H1 (cell line): Measurements from ENCODE around the gene WNT3A. TPM values are rescaled to one million over a fixed set of nuclear protein-coding genes. Genes with fewer than 3 reads are reported as not detected.

Experiments used
- CTCF ChIA-PET: fragments of 300-600 bp; sonication (Branson Sonifier 250); formaldehyde crosslinking; loops from one replicate; lab custom pipeline; 2021; ENCODE audit not compliant: partially characterized antibody; lab: Charles Lee
- POLR2A ChIA-PET: fragments of 300-600 bp; sonication (Branson Sonifier 250); formaldehyde crosslinking; loops from one replicate; lab custom pipeline; 2021; ENCODE audit warnings: inconsistent platforms; ENCODE audit not compliant: partially characterized antibody; lab: Charles Lee
- DNase-seq, 2 experiments: peaks; one replicate each; pipeline versions ENCODE4 v3.0.0 to v3.0.0-alpha.2; 2010 to 2022; ENCODE audit warnings: low spot score in 2 of 2, low read depth in 1 of 2, mixed read lengths in 1 of 2
- FAIRE-seq: peaks from 2 replicates; lab custom pipeline; 2011; peaks lifted over from hg19 to GRCh38; lab: Jason Lieb, UNC
- H2AFZ ChIP-seq: 2 replicates; pipeline ENCODE4 v1.8.1; 2012; ENCODE audit warnings: low read length, inconsistent platforms
- H2AK5ac ChIP-seq: 2 replicates; pipeline ENCODE4 v1.6.1; 2013; ENCODE audit warnings: low read depth, low read length
- H2BK120ac ChIP-seq: replicated peaks from 2 replicates; pipeline ENCODE3; 2013; ENCODE audit warnings: low read depth, low read length, inconsistent platforms
- H2BK12ac ChIP-seq: 2 replicates; pipeline ENCODE4 v1.6.1; 2013; ENCODE audit warnings: low read depth, low read length
- H2BK15ac ChIP-seq: 2 replicates; pipeline ENCODE4 v1.6.1; 2013; ENCODE audit warnings: low read length
- H2BK20ac ChIP-seq: 2 replicates; pipeline ENCODE4 v1.6.1; 2013; ENCODE audit warnings: low read length
- H2BK5ac ChIP-seq: 2 replicates; pipeline ENCODE4 v1.6.1; 2013; ENCODE audit warnings: low read depth, low read length
- H3K14ac ChIP-seq: 2 replicates; pipeline ENCODE4 v1.6.1; 2013; ENCODE audit warnings: inconsistent platforms; ENCODE audit not compliant: insufficient read length
- H3K18ac ChIP-seq: 2 replicates; pipeline ENCODE4 v1.6.1; 2013; ENCODE audit warnings: low read length; ENCODE audit errors: extremely low read depth
- H3K23ac ChIP-seq: 2 replicates; pipeline ENCODE4 v1.6.1; 2013; ENCODE audit warnings: inconsistent platforms; ENCODE audit not compliant: insufficient read length
- H3K23me2 ChIP-seq: 2 replicates; pipeline ENCODE4 v1.6.1; 2013; ENCODE audit warnings: low read depth, low read length
- H3K27ac ChIP-seq: 2 replicates; pipeline ENCODE4 v1.6.1; 2011; ENCODE audit warnings: low read depth, low read length, inconsistent platforms
- H3K27me3 ChIP-seq, 4 experiments: replicated peaks in 1 of 4; 1 replicate in 1 of 4; 2 replicates in 3 of 4; pipeline versions ENCODE4 v1.6.1 to v1.8.1; 2011 to 2013; ENCODE audit warnings: low read length in 3 of 4, mild to moderate bottlenecking in 3 of 4, inconsistent platforms in 2 of 4, mixed read lengths in 2 of 4, moderate library complexity in 1 of 4; ENCODE audit not compliant: control insufficient read depth in 3 of 4, insufficient read depth in 3 of 4; ENCODE audit errors: extremely low read depth in 1 of 4
- H3K36me3 ChIP-seq, 4 experiments: 2 replicates each; pipeline versions ENCODE4 v1.6.1 to v1.8.1; 2011 to 2013; ENCODE audit warnings: mild to moderate bottlenecking in 4 of 4, low read length in 3 of 4, moderate library complexity in 2 of 4, control low read depth in 1 of 4, inconsistent platforms in 1 of 4; ENCODE audit not compliant: insufficient read depth in 4 of 4, control insufficient read depth in 2 of 4
- H3K4ac ChIP-seq: replicated peaks from 2 replicates; pipeline ENCODE3; 2013; ENCODE audit warnings: low read length, low read depth, mixed read lengths, inconsistent platforms; ENCODE audit not compliant: insufficient read length
- H3K4me1 ChIP-seq, 4 experiments: replicated peaks in 1 of 4; 1 replicate in 1 of 4; 2 replicates in 3 of 4; pipeline versions ENCODE4 v1.6.1 to v1.8.1; 2011 to 2013; ENCODE audit warnings: low read length in 3 of 4, inconsistent platforms in 2 of 4, mixed read lengths in 1 of 4; ENCODE audit not compliant: insufficient read depth in 4 of 4, control insufficient read depth in 3 of 4
- H3K4me2 ChIP-seq, 2 experiments: 2 replicates each; pipeline versions ENCODE4 v1.6.1 to v1.8.1; 2011 to 2013; ENCODE audit warnings: low read depth in 2 of 2, low read length in 2 of 2, control low read depth in 1 of 2, inconsistent platforms in 1 of 2, mild to moderate bottlenecking in 1 of 2; ENCODE audit not compliant: insufficient read depth in 1 of 2
- H3K4me3 ChIP-seq, 4 experiments: fragments of 200-600, 300-600 bp in 1 of 4; sonication (generic), shearing (Covaris generic), sonication (Bioruptor Twin) in 1 of 4; 2 replicates each; pipeline versions ENCODE4 v1.5.1 to v1.8.1; 2011 to 2016; ENCODE audit warnings: low read length in 4 of 4, low read depth in 3 of 4, control low read depth in 2 of 4, inconsistent platforms in 2 of 4, mild to moderate bottlenecking in 2 of 4, mixed read lengths in 1 of 4, moderate library complexity in 1 of 4; ENCODE audit not compliant: insufficient read depth in 2 of 4; ENCODE audit errors: extremely low read depth in 1 of 4
- H3K56ac ChIP-seq: replicated peaks from 2 replicates; pipeline ENCODE3; 2013; ENCODE audit warnings: low read depth, mild to moderate bottlenecking, mixed read lengths, low read length, inconsistent platforms; ENCODE audit not compliant: insufficient read length
- H3K79me1 ChIP-seq: 2 replicates; pipeline ENCODE4 v1.6.1; 2013; ENCODE audit warnings: low read depth, low read length, control low read depth
- H3K79me2 ChIP-seq, 2 experiments: 2 replicates each; pipeline versions ENCODE4 v1.6.1 to v1.8.1; 2012 to 2013; ENCODE audit warnings: low read length in 2 of 2, mild to moderate bottlenecking in 2 of 2, inconsistent platforms in 1 of 2; ENCODE audit not compliant: insufficient read depth in 2 of 2, control insufficient read depth in 1 of 2
- H3K9ac ChIP-seq, 4 experiments: replicated peaks in 1 of 4; 1 replicate in 1 of 4; 2 replicates in 3 of 4; pipeline versions ENCODE4 v1.6.1 to v1.8.1; 2011 to 2013; ENCODE audit warnings: low read depth in 3 of 4, low read length in 3 of 4, control low read depth in 2 of 4, mild to moderate bottlenecking in 2 of 4, moderate library complexity in 2 of 4, inconsistent platforms in 1 of 4; ENCODE audit errors: extremely low read depth in 1 of 4
- H3K9me3 ChIP-seq, 2 experiments: 2 replicates each; pipeline versions ENCODE4 v1.6.1 to v1.8.1; 2012 to 2013; ENCODE audit warnings: mild to moderate bottlenecking in 2 of 2, moderate library complexity in 2 of 2, control low read depth in 1 of 2, inconsistent platforms in 1 of 2, low read depth in 1 of 2, low read length in 1 of 2, mixed read lengths in 1 of 2; ENCODE audit not compliant: insufficient read depth in 2 of 2
- H4K20me1 ChIP-seq, 2 experiments: replicated peaks in 1 of 2; 2 replicates each; pipeline versions ENCODE3 to v1.8.1; 2011 to 2013; ENCODE audit warnings: inconsistent platforms in 2 of 2, low read length in 2 of 2, mild to moderate bottlenecking in 1 of 2; ENCODE audit not compliant: insufficient read depth in 2 of 2, control insufficient read depth in 1 of 2
- H4K5ac ChIP-seq: 2 replicates; pipeline ENCODE4 v1.6.1; 2013; ENCODE audit warnings: low read length, low read depth, mixed read lengths, inconsistent platforms; ENCODE audit not compliant: insufficient read length
- H4K8ac ChIP-seq: 2 replicates; pipeline ENCODE4 v1.8.0; 2013; ENCODE audit warnings: mild to moderate bottlenecking, moderate library complexity, low read length, inconsistent platforms; ENCODE audit not compliant: insufficient read depth; ENCODE audit errors: extremely low read depth
- H4K91ac ChIP-seq: replicated peaks from 2 replicates; pipeline ENCODE3; 2013; ENCODE audit warnings: low read length, mixed read lengths, inconsistent platforms; ENCODE audit not compliant: insufficient read length
- ASH2L ChIP-seq: fragments of 200-600, 300-600 bp; sonication (generic); IDR thresholded peaks from one replicate; pipeline ENCODE4 v1.7.1; 2017; ENCODE audit warnings: low read length
- BRCA1 ChIP-seq: IDR thresholded peaks from 2 replicates; pipeline ENCODE4 v1.6.1; 2012; ENCODE audit warnings: low read depth, low read length, improper control_type of control experiment
- JUN ChIP-seq: IDR thresholded peaks from 2 replicates; pipeline ENCODE4 v1.6.1; 2011; ENCODE audit warnings: low read depth, mild to moderate bottlenecking, improper control_type of control experiment, low read length
- PHF8 ChIP-seq: fragments of 200-600 bp; sonication (generic); conservative IDR thresholded peaks from 2 replicates; pipeline ENCODE4 v1.7.1; 2012; ENCODE audit warnings: low read depth, mild to moderate bottlenecking, inconsistent platforms, low read length, moderate library complexity
- POLR2A ChIP-seq, 2 experiments: IDR thresholded peaks; 1 replicate in 1 of 2; 2 replicates in 1 of 2; pipeline ENCODE4 v1.6.1; 2011; ENCODE audit warnings: low read depth in 2 of 2, low read length in 2 of 2, mild to moderate bottlenecking in 2 of 2; ENCODE audit errors: control extremely low read depth in 1 of 2
- RBBP5 ChIP-seq: IDR thresholded peaks from 2 replicates; pipeline ENCODE4 v1.7.1; 2012; ENCODE audit warnings: low read depth, mild to moderate bottlenecking, inconsistent platforms, low read length, moderate library complexity, borderline replicate concordance
- RXRA ChIP-seq: IDR thresholded peaks from 2 replicates; pipeline ENCODE4 v1.6.1; 2011; ENCODE audit warnings: low read depth, mild to moderate bottlenecking, low read length, moderate library complexity; ENCODE audit not compliant: insufficient read depth
- SUZ12 ChIP-seq: fragments of 200-600 bp; sonication (generic); IDR thresholded peaks from 2 replicates; pipeline ENCODE4 v1.6.1; 2012; ENCODE audit warnings: mild to moderate bottlenecking, inconsistent platforms, low read length, moderate library complexity, mixed read lengths
- WGBS, 2 experiments: shearing (Covaris generic) in 1 of 2; methylation state at CpG; one replicate each; pipeline versions ENCODE4 v1.1.6 to v1.1.7; 2013 to 2015; ENCODE audit warnings: low lambda C conversion rate in 2 of 2, mixed read lengths in 2 of 2, inconsistent platforms in 1 of 2, low coverage in 1 of 2, missing lambda C conversion rate in 1 of 2; ENCODE audit not compliant: insufficient replicate concordance in 2 of 2, insufficient coverage in 1 of 2, insufficient read length in 1 of 2; ENCODE audit errors: extremely low coverage in 1 of 2, missing lambda C conversion rate in 1 of 2; 5-methylcytosine and 5-hydroxymethylcytosine counted together
- polyA plus RNA-seq, 7 experiments: library from polyadenylated mRNA; depleted of rRNA in 3 of 7; stranded (reverse) in 5 of 7; unstranded in 2 of 7; fragments of >200 nt in 5 of 7; fragments of 200-250 nt in 2 of 7; gene quantifications; 1 replicate in 5 of 7; 2 replicates in 1 of 7; 4 replicates in 1 of 7; pipeline versions ENCODE4 v1.2.1 to v1.2.3, GENCODE V29; 2011 to 2013; ENCODE audit warnings: missing spikeins in 2 of 7, mixed read lengths in 2 of 7
- total RNA-seq: library from RNA; stranded (reverse); fragmentation: NEBNext Ultra II Directional; extraction: Animal tissue kit (Norgen Biotek cat#: 25700); gene quantifications from 2 replicates; pipeline ENCODE4 v1.2.1, GENCODE V29; 2021
- TF ChIP-seq, protein P1 (sequence below): IDR thresholded peaks from 2 replicates; pipeline ENCODE4 v1.6.1; 2012; ENCODE audit warnings: low read length, inconsistent platforms
- TF ChIP-seq, protein P2 (sequence below): IDR thresholded peaks from 2 replicates; pipeline ENCODE4 v1.6.1; 2011; ENCODE audit warnings: low read depth, mild to moderate bottlenecking, low read length; ENCODE audit not compliant: insufficient read depth

Gene WNT3A
- total and polyA plus RNA-seq, 2 of the 8 experiments (the other 6 are each of a cell fraction or from before 2014, with no cell fraction given): 0.08 to 0.19 TPM

DNA sequence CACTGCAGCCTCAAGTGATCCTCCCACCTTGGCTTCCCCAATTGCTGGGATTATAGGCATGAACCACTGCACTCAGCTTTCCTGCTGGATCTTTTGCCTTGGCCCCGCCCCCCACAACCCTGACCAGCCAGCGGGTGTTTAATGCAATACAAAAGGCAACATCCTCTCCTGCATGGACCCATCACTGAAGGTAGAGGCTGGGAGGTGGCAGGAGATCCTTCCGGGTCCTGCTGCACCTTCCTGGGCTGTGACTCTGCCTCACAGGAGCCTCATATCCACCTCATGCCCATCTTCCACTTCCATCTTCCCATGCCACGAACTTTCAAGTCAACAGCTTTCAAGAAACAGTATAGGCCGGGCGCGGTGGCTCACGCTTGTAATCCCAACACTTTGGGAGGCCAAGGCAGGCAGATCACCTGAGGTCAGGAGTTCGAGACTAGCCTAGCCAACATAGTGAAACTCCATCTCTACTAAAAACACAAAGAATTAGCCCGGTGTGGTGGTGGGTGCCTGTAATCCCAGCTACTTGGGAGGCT, 47.4 kb upstream of the WNT3A start:
- POLR2A ChIA-PET: no interaction called here
- FAIRE-seq: no peak
- TF ChIP-seq, protein P1, sequence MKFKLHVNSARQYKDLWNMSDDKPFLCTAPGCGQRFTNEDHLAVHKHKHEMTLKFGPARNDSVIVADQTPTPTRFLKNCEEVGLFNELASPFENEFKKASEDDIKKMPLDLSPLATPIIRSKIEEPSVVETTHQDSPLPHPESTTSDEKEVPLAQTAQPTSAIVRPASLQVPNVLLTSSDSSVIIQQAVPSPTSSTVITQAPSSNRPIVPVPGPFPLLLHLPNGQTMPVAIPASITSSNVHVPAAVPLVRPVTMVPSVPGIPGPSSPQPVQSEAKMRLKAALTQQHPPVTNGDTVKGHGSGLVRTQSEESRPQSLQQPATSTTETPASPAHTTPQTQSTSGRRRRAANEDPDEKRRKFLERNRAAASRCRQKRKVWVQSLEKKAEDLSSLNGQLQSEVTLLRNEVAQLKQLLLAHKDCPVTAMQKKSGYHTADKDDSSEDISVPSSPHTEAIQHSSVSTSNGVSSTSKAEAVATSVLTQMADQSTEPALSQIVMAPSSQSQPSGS: no peak
- TF ChIP-seq SUZ12 (no peak), POLR2A (IDR thresholded peaks at IDR 0.05; ENCODE audit: control extremely low read depth in 1 of 2, low read depth in 2 of 2, low read length in 2 of 2) (no peak), ASH2L (no peak), RXRA (no peak), PHF8 (no peak), BRCA1 (no peak), JUN (no peak), RBBP5 (no peak)
- TF ChIP-seq, protein P2, sequence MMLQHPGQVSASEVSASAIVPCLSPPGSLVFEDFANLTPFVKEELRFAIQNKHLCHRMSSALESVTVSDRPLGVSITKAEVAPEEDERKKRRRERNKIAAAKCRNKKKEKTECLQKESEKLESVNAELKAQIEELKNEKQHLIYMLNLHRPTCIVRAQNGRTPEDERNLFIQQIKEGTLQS: no peak

More for the DNA sequence above, 47.4 kb upstream of the WNT3A start:
- Histone ChIP-seq H3K4me1 (peaks cover 0 to 3% (median 0%) of the 10 kb centered on the region in 4 experiments; a peak in 1 of 7 replicates), H3K27me3 (no peaks in the 10 kb centered on the region), H3K4me3 (no peak overlapping the region), H2BK5ac (no peak overlapping the region), H3K27ac (no peak overlapping the region), H3K79me1 (no peaks in the 10 kb centered on the region), H2BK12ac (no peak overlapping the region), H3K14ac (no peak overlapping the region), H2AFZ (no peak overlapping the region), H2BK15ac (no peak overlapping the region), H4K91ac (no peak overlapping the region), H3K36me3 (no peaks in the 10 kb centered on the region), H3K23me2 (no peaks in the 10 kb centered on the region), H3K9me3 (peaks cover 0 to 6% of the 10 kb centered on the region in 2 experiments; a peak in 1 of 4 replicates), H2AK5ac (no peak overlapping the region), H2BK20ac (no peak overlapping the region), H3K9ac (no peak overlapping the region), H3K79me2 (no peaks in the 10 kb centered on the region), H3K23ac (no peak overlapping the region), H3K56ac (no peak overlapping the region), H4K8ac (no peak overlapping the region), H2BK120ac (no peak overlapping the region), H4K5ac (no peak overlapping the region), H3K4me2 (no peak overlapping the region), H3K18ac (no peak overlapping the region), H4K20me1 (no peaks in the 10 kb centered on the region), H3K4ac (no peak overlapping the region)
- WGBS, 2 experiments: 86% methylated on average over 10 of the region's 10 CpGs; no CpG with 5 or more reads in 1 of the 2 experiments
- CTCF ChIA-PET: interaction anchor here (0.9 to 3.0 kb wide), 5 partner anchors 9 to 436 kb away, joined by 3 to 10 read pairs (median 4); no protein-coding TSS in a partner anchor
- no peak for DNase-seq
